Measurements from ENCODE around the gene CCL22.
"Not testable (repeated sequence)": the region's sequence is repeated elsewhere in the genome, so short reads cannot be mapped to it uniquely, and the experiment has no call there.

Gene CCL22

GRCh38 chr16:57395026-57395425 lies 36.4 kb downstream of the CCL22 start:
- no peak for DNase-seq (ENCODE audit: low spot score)

GRCh38 chr16:57396786-57397185 lies 38.2 kb downstream of the CCL22 start:
- no peak for DNase-seq (ENCODE audit: low spot score)

GRCh38 chr16:57397493-57397892 lies 38.9 kb downstream of the CCL22 start:
- DNase-seq (ENCODE audit: low spot score), result not testable (repeated sequence)

- no peak for DNase-seq (ENCODE audit: low spot score)
Observed at GRCh38 chr16:57401943-57402640, 43.5 kb downstream of the CCL22 start.

GRCh38 chr16:57403965-57404817 lies 45.6 kb downstream of the CCL22 start, which contains the start of gene CCL17:
CCL17 (plus strand) TSS chr16:57404767; CDS start chr16:57413933, 9,166 bp downstream.
- no peak for DNase-seq (ENCODE audit: low spot score)

- no peak for DNase-seq (ENCODE audit: low spot score)
Observed at GRCh38 chr16:57405097-57405496, 46.5 kb downstream of the CCL22 start.

- DNase-seq (ENCODE audit: low spot score), result no peak
Observed at GRCh38 chr16:57406881-57407280, 48.3 kb downstream of the CCL22 start.

GRCh38 chr16:57407521-57408353 lies 49.2 kb downstream of the CCL22 start:
- DNase-seq (ENCODE audit: low spot score), result no peak

- DNase-seq (ENCODE audit: low spot score), result no peak
Observed at GRCh38 chr16:57409065-57409464, 50.5 kb downstream of the CCL22 start.

- DNase-seq (ENCODE audit: low spot score), result no peak
Observed at GRCh38 chr16:57409870-57410587, 51.4 kb downstream of the CCL22 start.

- no peak for DNase-seq (ENCODE audit: low spot score)
Observed at GRCh38 chr16:57411362-57411976, 52.9 kb downstream of the CCL22 start.

GRCh38 chr16:57412584-57412983 lies 54.0 kb downstream of the CCL22 start:
- DNase-seq (ENCODE audit: low spot score), result no peak

GRCh38 chr16:57413301-57413730 lies 54.7 kb downstream of the CCL22 start:
- DNase-seq (ENCODE audit: low spot score), result no peak

- DNase-seq (ENCODE audit: low spot score), result no peak
Observed at GRCh38 chr16:57413733-57414132, 55.1 kb downstream of the CCL22 start.

Measured in HuH-7.5 (cell line).